ENCODE results near the gene CROCC2. TPM values are rescaled to one million over a fixed set of nuclear protein-coding genes. Genes with fewer than 3 reads are reported as not detected.
A peak's percentile ranks its signal among the peaks of the same experiment; 100 is the strongest.

CROCC2 gene
- total and polyA plus RNA-seq, 2 of the 13 experiments (the other 11 are each of a cell fraction or from before 2014, with no cell fraction given): not detected

DNA sequence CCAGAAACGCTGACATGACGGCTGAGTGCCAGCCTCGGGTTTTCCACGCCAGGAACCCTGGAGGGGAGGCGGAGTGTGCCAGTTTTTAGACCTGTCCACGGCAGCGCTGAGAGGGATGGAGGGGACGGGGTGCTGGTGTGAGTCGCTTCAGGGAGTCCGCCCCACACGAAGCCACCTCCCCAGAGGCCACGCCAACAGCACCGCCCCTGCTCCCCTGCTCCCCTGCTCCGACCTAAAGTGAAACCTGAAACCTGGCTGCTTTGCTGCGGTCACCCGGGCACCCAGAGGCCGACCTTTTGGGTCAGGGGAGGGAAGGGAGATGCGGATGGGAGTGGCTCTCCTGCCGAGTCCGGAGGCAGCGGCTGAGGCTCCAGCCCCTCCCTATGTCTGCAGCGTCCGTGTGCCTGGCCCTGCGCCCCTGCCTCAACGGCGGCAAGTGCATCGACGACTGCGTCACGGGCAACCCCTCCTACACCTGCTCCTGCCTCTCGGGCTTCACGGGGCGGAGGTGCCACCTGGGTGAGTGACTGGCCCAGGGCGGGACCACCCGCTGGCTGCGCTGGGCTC, 130.3 kb downstream of the CROCC2 start (continued):
- TF ChIP-seq, protein P1, sequence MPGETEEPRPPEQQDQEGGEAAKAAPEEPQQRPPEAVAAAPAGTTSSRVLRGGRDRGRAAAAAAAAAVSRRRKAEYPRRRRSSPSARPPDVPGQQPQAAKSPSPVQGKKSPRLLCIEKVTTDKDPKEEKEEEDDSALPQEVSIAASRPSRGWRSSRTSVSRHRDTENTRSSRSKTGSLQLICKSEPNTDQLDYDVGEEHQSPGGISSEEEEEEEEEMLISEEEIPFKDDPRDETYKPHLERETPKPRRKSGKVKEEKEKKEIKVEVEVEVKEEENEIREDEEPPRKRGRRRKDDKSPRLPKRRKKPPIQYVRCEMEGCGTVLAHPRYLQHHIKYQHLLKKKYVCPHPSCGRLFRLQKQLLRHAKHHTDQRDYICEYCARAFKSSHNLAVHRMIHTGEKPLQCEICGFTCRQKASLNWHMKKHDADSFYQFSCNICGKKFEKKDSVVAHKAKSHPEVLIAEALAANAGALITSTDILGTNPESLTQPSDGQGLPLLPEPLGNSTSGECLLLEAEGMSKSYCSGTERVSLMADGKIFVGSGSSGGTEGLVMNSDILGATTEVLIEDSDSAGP (CRISPR knock-in tag; IDR thresholded peaks at IDR 0.05; ENCODE audit: borderline replicate concordance): peak; percentile 16; the same call in 1 of the 2 replicates
- TF ChIP-seq ZNF263 (CRISPR knock-in tag; IDR thresholded peaks at IDR 0.05) (no peak), HOXA3 (CRISPR knock-in tag; IDR thresholded peaks at IDR 0.05) (peak; percentile 7; the same call in 1 of the 2 replicates), KAT7 (CRISPR knock-in tag; IDR thresholded peaks at IDR 0.05; ENCODE audit: borderline replicate concordance) (no peak), EED (CRISPR knock-in tag; IDR thresholded peaks at IDR 0.05) (peak; percentile 59; the same call in 1 of the 2 replicates), ZBTB20 (CRISPR knock-in tag; IDR thresholded peaks at IDR 0.05; ENCODE audit: borderline replicate concordance, low read depth) (no peak), TBX2 (CRISPR knock-in tag; IDR thresholded peaks at IDR 0.05; ENCODE audit: borderline replicate concordance) (0 out of 2 replicates have a peak, but pooled peaks have one; percentile 15), ZNF558 (CRISPR knock-in tag; IDR thresholded peaks at IDR 0.05; ENCODE audit: borderline replicate concordance) (no peak), MAFF (IDR thresholded peaks at IDR 0.05; ENCODE audit: low read depth, low read length) (no peak), PCBP1 (IDR thresholded peaks at IDR 0.05; ENCODE audit: borderline replicate concordance, low read depth, low read length) (0 out of 2 replicates have a peak, but pooled peaks have one; percentile 13), SIX4 (CRISPR knock-in tag; IDR thresholded peaks at IDR 0.05) (peak; percentile 80; the same call in 1 of the 2 replicates)
- TF ChIP-seq, protein P2, sequence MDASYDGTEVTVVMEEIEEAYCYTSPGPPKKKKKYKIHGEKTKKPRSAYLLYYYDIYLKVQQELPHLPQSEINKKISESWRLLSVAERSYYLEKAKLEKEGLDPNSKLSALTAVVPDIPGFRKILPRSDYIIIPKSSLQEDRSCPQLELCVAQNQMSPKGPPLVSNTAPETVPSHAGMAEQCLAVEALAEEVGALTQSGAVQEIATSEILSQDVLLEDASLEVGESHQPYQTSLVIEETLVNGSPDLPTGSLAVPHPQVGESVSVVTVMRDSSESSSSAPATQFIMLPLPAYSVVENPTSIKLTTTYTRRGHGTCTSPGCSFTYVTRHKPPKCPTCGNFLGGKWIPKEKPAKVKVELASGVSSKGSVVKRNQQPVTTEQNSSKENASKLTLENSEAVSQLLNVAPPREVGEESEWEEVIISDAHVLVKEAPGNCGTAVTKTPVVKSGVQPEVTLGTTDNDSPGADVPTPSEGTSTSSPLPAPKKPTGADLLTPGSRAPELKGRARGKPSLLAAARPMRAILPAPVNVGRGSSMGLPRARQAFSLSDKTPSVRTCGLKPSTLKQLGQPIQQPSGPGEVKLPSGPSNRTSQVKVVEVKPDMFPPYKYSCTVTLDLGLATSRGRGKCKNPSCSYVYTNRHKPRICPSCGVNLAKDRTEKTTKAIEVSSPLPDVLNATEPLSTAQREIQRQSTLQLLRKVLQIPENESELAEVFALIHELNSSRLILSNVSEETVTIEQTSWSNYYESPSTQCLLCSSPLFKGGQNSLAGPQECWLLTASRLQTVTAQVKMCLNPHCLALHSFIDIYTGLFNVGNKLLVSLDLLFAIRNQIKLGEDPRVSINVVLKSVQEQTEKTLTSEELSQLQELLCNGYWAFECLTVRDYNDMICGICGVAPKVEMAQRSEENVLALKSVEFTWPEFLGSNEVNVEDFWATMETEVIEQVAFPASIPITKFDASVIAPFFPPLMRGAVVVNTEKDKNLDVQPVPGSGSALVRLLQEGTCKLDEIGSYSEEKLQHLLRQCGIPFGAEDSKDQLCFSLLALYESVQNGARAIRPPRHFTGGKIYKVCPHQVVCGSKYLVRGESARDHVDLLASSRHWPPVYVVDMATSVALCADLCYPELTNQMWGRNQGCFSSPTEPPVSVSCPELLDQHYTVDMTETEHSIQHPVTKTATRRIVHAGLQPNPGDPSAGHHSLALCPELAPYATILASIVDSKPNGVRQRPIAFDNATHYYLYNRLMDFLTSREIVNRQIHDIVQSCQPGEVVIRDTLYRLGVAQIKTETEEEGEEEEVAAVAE (CRISPR knock-in tag; IDR thresholded peaks at IDR 0.05; ENCODE audit: borderline replicate concordance): no peak
- TF ChIP-seq, protein P3, sequence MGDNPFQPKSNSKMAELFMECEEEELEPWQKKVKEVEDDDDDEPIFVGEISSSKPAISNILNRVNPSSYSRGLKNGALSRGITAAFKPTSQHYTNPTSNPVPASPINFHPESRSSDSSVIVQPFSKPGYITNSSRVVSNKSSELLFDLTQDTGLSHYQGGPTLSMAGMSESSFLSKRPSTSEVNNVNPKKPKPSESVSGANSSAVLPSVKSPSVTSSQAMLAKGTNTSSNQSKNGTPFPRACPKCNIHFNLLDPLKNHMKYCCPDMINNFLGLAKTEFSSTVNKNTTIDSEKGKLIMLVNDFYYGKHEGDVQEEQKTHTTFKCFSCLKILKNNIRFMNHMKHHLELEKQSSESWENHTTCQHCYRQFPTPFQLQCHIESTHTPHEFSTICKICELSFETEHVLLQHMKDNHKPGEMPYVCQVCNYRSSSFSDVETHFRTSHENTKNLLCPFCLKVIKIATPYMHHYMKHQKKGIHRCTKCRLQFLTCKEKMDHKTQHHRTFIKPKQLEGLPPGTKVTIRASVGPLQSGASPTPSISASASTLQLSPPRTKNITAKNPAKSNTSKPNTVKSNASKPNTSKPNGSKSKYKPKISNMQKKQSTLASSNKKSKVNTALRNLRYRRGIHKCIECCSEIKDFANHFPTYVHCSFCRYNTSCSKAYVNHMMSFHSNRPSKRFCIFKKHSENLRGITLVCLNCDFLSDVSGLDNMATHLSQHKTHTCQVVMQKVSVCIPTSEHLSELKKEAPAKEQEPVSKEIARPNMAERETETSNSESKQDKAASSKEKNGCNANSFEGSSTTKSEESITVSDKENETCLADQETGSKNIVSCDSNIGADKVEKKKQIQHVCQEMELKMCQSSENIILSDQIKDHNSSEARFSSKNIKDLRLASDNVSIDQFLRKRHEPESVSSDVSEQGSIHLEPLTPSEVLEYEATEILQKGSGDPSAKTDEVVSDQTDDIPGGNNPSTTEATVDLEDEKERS (CRISPR knock-in tag; IDR thresholded peaks at IDR 0.05): no peak
- TF ChIP-seq, protein P4, sequence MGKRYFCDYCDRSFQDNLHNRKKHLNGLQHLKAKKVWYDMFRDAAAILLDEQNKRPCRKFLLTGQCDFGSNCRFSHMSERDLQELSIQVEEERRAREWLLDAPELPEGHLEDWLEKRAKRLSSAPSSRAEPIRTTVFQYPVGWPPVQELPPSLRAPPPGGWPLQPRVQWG (CRISPR knock-in tag; IDR thresholded peaks at IDR 0.05; ENCODE audit: borderline replicate concordance, low read depth): no peak
- TF ChIP-seq, protein P5, sequence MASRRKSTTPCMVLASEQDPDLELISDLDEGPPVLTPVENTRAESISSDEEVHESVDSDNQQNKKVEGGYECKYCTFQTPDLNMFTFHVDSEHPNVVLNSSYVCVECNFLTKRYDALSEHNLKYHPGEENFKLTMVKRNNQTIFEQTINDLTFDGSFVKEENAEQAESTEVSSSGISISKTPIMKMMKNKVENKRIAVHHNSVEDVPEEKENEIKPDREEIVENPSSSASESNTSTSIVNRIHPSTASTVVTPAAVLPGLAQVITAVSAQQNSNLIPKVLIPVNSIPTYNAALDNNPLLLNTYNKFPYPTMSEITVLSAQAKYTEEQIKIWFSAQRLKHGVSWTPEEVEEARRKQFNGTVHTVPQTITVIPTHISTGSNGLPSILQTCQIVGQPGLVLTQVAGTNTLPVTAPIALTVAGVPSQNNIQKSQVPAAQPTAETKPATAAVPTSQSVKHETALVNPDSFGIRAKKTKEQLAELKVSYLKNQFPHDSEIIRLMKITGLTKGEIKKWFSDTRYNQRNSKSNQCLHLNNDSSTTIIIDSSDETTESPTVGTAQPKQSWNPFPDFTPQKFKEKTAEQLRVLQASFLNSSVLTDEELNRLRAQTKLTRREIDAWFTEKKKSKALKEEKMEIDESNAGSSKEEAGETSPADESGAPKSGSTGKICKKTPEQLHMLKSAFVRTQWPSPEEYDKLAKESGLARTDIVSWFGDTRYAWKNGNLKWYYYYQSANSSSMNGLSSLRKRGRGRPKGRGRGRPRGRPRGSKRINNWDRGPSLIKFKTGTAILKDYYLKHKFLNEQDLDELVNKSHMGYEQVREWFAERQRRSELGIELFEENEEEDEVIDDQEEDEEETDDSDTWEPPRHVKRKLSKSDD (CRISPR knock-in tag; IDR thresholded peaks at IDR 0.05; ENCODE audit: low read depth): no peak

All from HepG2 (cell line).